ENCODE data around the gene CTCFL.
A peak's percentile ranks its signal among the peaks of the same experiment; 100 is the strongest.
"Not testable (repeated sequence)": the region's sequence is repeated elsewhere in the genome, so short reads cannot be mapped to it uniquely, and the experiment has no call there.

Gene CTCFL

GRCh38 chr20:57474205-57474604 lies 50.7 kb downstream of the CTCFL start:
- peaks cover 31% of the 10 kb centered on the region for H3K27me3 ChIP-seq (ENCODE audit: insufficient read depth, low read length)
- no peak overlapping the region for H2AFZ ChIP-seq (ENCODE audit: low read depth, low read length)
- H3K36me3 ChIP-seq (ENCODE audit: insufficient read depth, low read length), result no peaks in the 10 kb centered on the region
- peaks cover 7% of the 10 kb centered on the region for H3K4me1 ChIP-seq (ENCODE audit: insufficient read depth, low read length)
- no peaks in the 10 kb centered on the region for H3K9me3 ChIP-seq (ENCODE audit: low read length)
- H3K4me3 ChIP-seq (ENCODE audit: low read length), result no peak overlapping the region

- no peaks in the 10 kb centered on the region for H3K36me3 ChIP-seq (ENCODE audit: insufficient read depth, low read length)
- H2AFZ ChIP-seq (ENCODE audit: low read depth, low read length), result peak overlapping the region; percentile 5
- H3K4me3 ChIP-seq (ENCODE audit: low read length), result no peak overlapping the region
- peaks cover 31% of the 10 kb centered on the region for H3K27me3 ChIP-seq (ENCODE audit: insufficient read depth, low read length)
- H3K4me1 ChIP-seq (ENCODE audit: insufficient read depth, low read length), result peaks cover 7% of the 10 kb centered on the region
- no peaks in the 10 kb centered on the region for H3K9me3 ChIP-seq (ENCODE audit: low read length)
Measured at GRCh38 chr20:57473246-57474048, 51.5 kb downstream of the CTCFL start.

- not testable (repeated sequence) for H3K4me3 ChIP-seq (ENCODE audit: low read length); H3K9me3 ChIP-seq (ENCODE audit: low read length); H3K4me1 ChIP-seq (ENCODE audit: insufficient read depth, low read length); H2AFZ ChIP-seq (ENCODE audit: low read depth, low read length); H3K36me3 ChIP-seq (ENCODE audit: insufficient read depth, low read length)
- H3K27me3 ChIP-seq (ENCODE audit: insufficient read depth, low read length), result peaks cover 27% of the 10 kb centered on the region
Measured at GRCh38 chr20:57472474-57472873, 52.5 kb downstream of the CTCFL start.

- no peak overlapping the region for H3K4me3 ChIP-seq (ENCODE audit: low read length)
- H2AFZ ChIP-seq (ENCODE audit: low read depth, low read length), result no peak overlapping the region
- H3K36me3 ChIP-seq (ENCODE audit: insufficient read depth, low read length), result no peaks in the 10 kb centered on the region
- no peaks in the 10 kb centered on the region for H3K9me3 ChIP-seq (ENCODE audit: low read length)
- peaks cover 21% of the 10 kb centered on the region for H3K27me3 ChIP-seq (ENCODE audit: insufficient read depth, low read length)
- peaks cover 7% of the 10 kb centered on the region for H3K4me1 ChIP-seq (ENCODE audit: insufficient read depth, low read length)
Measured at GRCh38 chr20:57471496-57472372, 53.2 kb downstream of the CTCFL start.

- Histone ChIP-seq H3K9me3 (ENCODE audit: low read length) (no peaks in the 10 kb centered on the region), H3K4me1 (ENCODE audit: insufficient read depth, low read length) (peaks cover 7% of the 10 kb centered on the region), H3K27me3 (ENCODE audit: insufficient read depth, low read length) (peaks cover 20% of the 10 kb centered on the region), H2AFZ (ENCODE audit: low read depth, low read length) (no peak overlapping the region), H3K4me3 (ENCODE audit: low read length) (no peak overlapping the region), H3K36me3 (ENCODE audit: insufficient read depth, low read length) (no peaks in the 10 kb centered on the region)
Measured at GRCh38 chr20:57470666-57471495, 54.1 kb downstream of the CTCFL start.

- no peak overlapping the region for H2AFZ ChIP-seq (ENCODE audit: low read depth, low read length)
- H3K36me3 ChIP-seq (ENCODE audit: insufficient read depth, low read length), result no peaks in the 10 kb centered on the region
- H3K9me3 ChIP-seq (ENCODE audit: low read length), result no peaks in the 10 kb centered on the region
- no peak overlapping the region for H3K4me3 ChIP-seq (ENCODE audit: low read length)
- peaks cover 16% of the 10 kb centered on the region for H3K27me3 ChIP-seq (ENCODE audit: insufficient read depth, low read length)
- H3K4me1 ChIP-seq (ENCODE audit: insufficient read depth, low read length), result peaks cover 7% of the 10 kb centered on the region
Measured at GRCh38 chr20:57470212-57470522, 54.8 kb downstream of the CTCFL start.

GRCh38 chr20:57469418-57470211 lies 55.3 kb downstream of the CTCFL start:
- Histone ChIP-seq H3K36me3 (ENCODE audit: insufficient read depth, low read length) (no peaks in the 10 kb centered on the region), H3K4me1 (ENCODE audit: insufficient read depth, low read length) (peaks cover 7% of the 10 kb centered on the region), H3K9me3 (ENCODE audit: low read length) (no peaks in the 10 kb centered on the region), H3K4me3 (ENCODE audit: low read length) (no peak overlapping the region), H2AFZ (ENCODE audit: low read depth, low read length) (no peak overlapping the region), H3K27me3 (ENCODE audit: insufficient read depth, low read length) (peaks cover 16% of the 10 kb centered on the region)

- no peak overlapping the region for H2AFZ ChIP-seq (ENCODE audit: low read depth, low read length)
- no peaks in the 10 kb centered on the region for H3K9me3 ChIP-seq (ENCODE audit: low read length)
- no peak overlapping the region for H3K4me3 ChIP-seq (ENCODE audit: low read length)
- no peaks in the 10 kb centered on the region for H3K36me3 ChIP-seq (ENCODE audit: insufficient read depth, low read length)
- peaks cover 13% of the 10 kb centered on the region for H3K27me3 ChIP-seq (ENCODE audit: insufficient read depth, low read length)
- peaks cover 7% of the 10 kb centered on the region for H3K4me1 ChIP-seq (ENCODE audit: insufficient read depth, low read length)
Measured at GRCh38 chr20:57468523-57469417, 56.2 kb downstream of the CTCFL start.

- peaks cover 13% of the 10 kb centered on the region for H3K27me3 ChIP-seq (ENCODE audit: insufficient read depth, low read length)
- no peak overlapping the region for H2AFZ ChIP-seq (ENCODE audit: low read depth, low read length)
- no peak overlapping the region for H3K4me3 ChIP-seq (ENCODE audit: low read length)
- H3K4me1 ChIP-seq (ENCODE audit: insufficient read depth, low read length), result no peaks in the 10 kb centered on the region
- H3K36me3 ChIP-seq (ENCODE audit: insufficient read depth, low read length), result no peaks in the 10 kb centered on the region
- H3K9me3 ChIP-seq (ENCODE audit: low read length), result no peaks in the 10 kb centered on the region
Measured at GRCh38 chr20:57467742-57468141, 57.2 kb downstream of the CTCFL start.

GRCh38 chr20:57465943-57466342 lies 59.0 kb downstream of the CTCFL start:
- peaks cover 10% of the 10 kb centered on the region for H3K27me3 ChIP-seq (ENCODE audit: insufficient read depth, low read length)
- H3K4me1 ChIP-seq (ENCODE audit: insufficient read depth, low read length), result peaks cover 2% of the 10 kb centered on the region
- no peaks in the 10 kb centered on the region for H3K9me3 ChIP-seq (ENCODE audit: low read length)
- no peak overlapping the region for H3K4me3 ChIP-seq (ENCODE audit: low read length)
- H2AFZ ChIP-seq (ENCODE audit: low read depth, low read length), result no peak overlapping the region
- H3K36me3 ChIP-seq (ENCODE audit: insufficient read depth, low read length), result no peaks in the 10 kb centered on the region

GRCh38 chr20:57465486-57465885 lies 59.5 kb downstream of the CTCFL start:
- peaks cover 2% of the 10 kb centered on the region for H3K4me1 ChIP-seq (ENCODE audit: insufficient read depth, low read length)
- H3K36me3 ChIP-seq (ENCODE audit: insufficient read depth, low read length), result no peaks in the 10 kb centered on the region
- no peaks in the 10 kb centered on the region for H3K9me3 ChIP-seq (ENCODE audit: low read length)
- peaks cover 6% of the 10 kb centered on the region for H3K27me3 ChIP-seq (ENCODE audit: insufficient read depth, low read length)
- H3K4me3 ChIP-seq (ENCODE audit: low read length), result no peak overlapping the region
- H2AFZ ChIP-seq (ENCODE audit: low read depth, low read length), result no peak overlapping the region

Data from neuron (in vitro differentiated cells).